GM12892 (cell line): Measurements from ENCODE around the gene GLI2.

Experiments
- DNase-seq: peaks from one replicate; pipeline ENCODE4 v3.0.0; 2011; ENCODE audit not compliant: insufficient read length
- FAIRE-seq: peaks from 2 replicates; lab custom pipeline; 2011; peaks lifted over from hg19 to GRCh38; lab: Jason Lieb, UNC
- POLR2A ChIP-seq: IDR thresholded peaks from 2 replicates; pipeline ENCODE4 v1.6.1; 2011; ENCODE audit warnings: low read depth, low read length, control low read depth
- POLR2AphosphoS5 ChIP-seq: IDR thresholded peaks from 2 replicates; pipeline ENCODE4 v1.6.1; 2011; ENCODE audit warnings: low read depth, low read length, control low read depth
- TAF1 ChIP-seq: IDR thresholded peaks from 2 replicates; pipeline ENCODE4 v1.6.1; 2011; ENCODE audit warnings: low read depth, mild to moderate bottlenecking, control low read depth, low read length, borderline replicate concordance

Gene GLI2

GRCh38 chr2:120715941-120716340 is 19.7 kb upstream of the GLI2 start:
- no peak for FAIRE-seq
- DNase-seq: no peak
- TF ChIP-seq POLR2A (no peak), TAF1 (no peak), POLR2AphosphoS5 (no peak)

- FAIRE-seq (no peak), DNase-seq (no peak)
- no peak for TF ChIP-seq TAF1
- TF ChIP-seq POLR2A: no peak
- no peak for TF ChIP-seq POLR2AphosphoS5
Observed at GRCh38 chr2:120716641-120717585, 18.8 kb upstream of the GLI2 start.

- DNase-seq (no peak), FAIRE-seq (no peak)
- TF ChIP-seq POLR2A: no peak
Observed at GRCh38 chr2:120719491-120719890, 16.2 kb upstream of the GLI2 start.

GRCh38 chr2:120720231-120720630 is 15.4 kb upstream of the GLI2 start:
- TF ChIP-seq POLR2A (no peak), TAF1 (no peak), POLR2AphosphoS5 (no peak)
- DNase-seq (no peak), FAIRE-seq (no peak)

GRCh38 chr2:120720746-120721375 is 14.8 kb upstream of the GLI2 start:
- FAIRE-seq (no peak), DNase-seq (no peak)
- no peak for TF ChIP-seq POLR2A
- no peak for TF ChIP-seq POLR2AphosphoS5
- no peak for TF ChIP-seq TAF1

- FAIRE-seq (no peak), DNase-seq (no peak)
- TF ChIP-seq POLR2AphosphoS5 (no peak), TAF1 (no peak), POLR2A (no peak)
Observed at GRCh38 chr2:120722246-120722567, 13.5 kb upstream of the GLI2 start.

- DNase-seq (no peak), FAIRE-seq (no peak)
- TF ChIP-seq POLR2AphosphoS5 (no peak), POLR2A (no peak), TAF1 (no peak)
Observed at GRCh38 chr2:120722568-120723421, 12.9 kb upstream of the GLI2 start.

GRCh38 chr2:120726245-120726644 is 9.4 kb upstream of the GLI2 start:
- no peak for FAIRE-seq
- no peak for DNase-seq
- TF ChIP-seq POLR2A (no peak), POLR2AphosphoS5 (no peak), TAF1 (no peak)

GRCh38 chr2:120729406-120730399 is 6.0 kb upstream of the GLI2 start:
- no peak for FAIRE-seq
- TF ChIP-seq POLR2A (no peak), TAF1 (no peak), POLR2AphosphoS5 (no peak)
- DNase-seq: no peak

- FAIRE-seq (no peak), DNase-seq (no peak)
- TF ChIP-seq TAF1 (no peak), POLR2A (no peak), POLR2AphosphoS5 (no peak)
Observed at GRCh38 chr2:120731175-120731574, 4.5 kb upstream of the GLI2 start.

- TF ChIP-seq POLR2AphosphoS5: no peak
- TF ChIP-seq TAF1: no peak
- no peak for TF ChIP-seq POLR2A
- no peak for FAIRE-seq
- no peak for DNase-seq
Observed at GRCh38 chr2:120732506-120733237, 3.0 kb upstream of the GLI2 start.
